Measurements from ENCODE around the gene DALRD3. TPM values are rescaled to one million over a fixed set of nuclear protein-coding genes. Genes with fewer than 3 reads are reported as not detected.

The DALRD3 gene
- total and polyA plus RNA-seq, 4 donors, result 7.9 to 10.6 (median 9.3) TPM

DNA sequence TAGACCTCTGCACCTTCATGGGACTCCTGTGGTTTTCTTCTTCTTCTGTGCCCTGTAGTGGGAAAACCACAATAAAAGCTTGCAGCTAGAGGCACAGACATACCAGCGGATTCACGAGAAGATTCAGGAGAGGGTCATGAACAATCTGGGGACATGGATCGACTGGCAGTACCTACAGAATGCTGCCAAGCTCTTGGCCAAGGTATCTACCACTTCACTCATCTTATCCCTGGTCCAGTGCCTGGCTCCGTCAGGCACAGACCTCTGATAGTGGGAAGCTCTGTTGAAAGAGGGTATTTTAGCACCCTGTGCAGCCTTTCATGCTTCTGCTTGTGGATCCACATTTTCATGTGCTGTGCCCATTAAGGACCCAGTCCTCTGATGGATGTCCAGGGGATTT lies 38.1 kb downstream of the DALRD3 start:
- no peak for DNase-seq (ENCODE audit: low spot score)
- WGBS, result 93% methylated on average over 4 of the region's 4 CpGs
- H3K27ac ChIP-seq (ENCODE audit: low read depth in 1 of 2, low read length in 2 of 2), result no peak overlapping the region

DNA sequence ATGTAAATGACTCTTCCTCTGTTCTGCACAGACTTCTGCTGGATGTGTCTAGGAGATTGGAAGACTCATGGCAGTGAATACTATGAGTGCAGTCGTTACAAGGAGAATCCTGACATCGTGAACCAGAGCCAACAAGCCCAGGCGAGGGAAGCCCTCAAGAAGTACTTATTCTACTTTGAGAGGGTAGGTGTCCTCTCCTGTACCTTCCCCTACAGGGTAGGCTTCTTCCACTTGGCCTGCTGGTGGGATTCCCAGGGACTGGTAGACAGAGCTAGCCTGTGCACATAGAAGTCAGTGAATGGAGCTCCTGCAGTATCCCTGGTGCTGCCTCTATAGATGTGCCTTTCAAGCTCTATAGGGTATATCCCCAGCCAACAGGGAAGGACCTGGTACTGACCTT lies 38.9 kb downstream of the DALRD3 start:
- H3K27ac ChIP-seq (ENCODE audit: low read depth in 1 of 2, low read length in 2 of 2), result no peak overlapping the region
- H3K4me3 ChIP-seq (ENCODE audit: low read depth in 1 of 3, low read length in 3 of 3), result no peak overlapping the region
- peaks cover 29 to 80% (median 65%) of the 10 kb centered on the region in 4 donors for H3K36me3 ChIP-seq (ENCODE audit: control insufficient read depth in 4 of 4, insufficient read depth in 3 of 4, low read depth in 1 of 4, low read length in 3 of 4)
- DNase-seq (ENCODE audit: low spot score), result no peak
- 96% methylated on average over 3 of the region's 3 CpGs for WGBS
- H3K9me3 ChIP-seq (ENCODE audit: control insufficient read depth in 4 of 4, low read length in 3 of 4), result no peaks in the 10 kb centered on the region
- no peaks in the 10 kb centered on the region for H3K27me3 ChIP-seq (ENCODE audit: control insufficient read depth in 4 of 4, insufficient read depth in 4 of 4, low read length in 3 of 4)
- H3K4me1 ChIP-seq (ENCODE audit: control insufficient read depth in 4 of 4, insufficient read depth in 4 of 4, low read length in 3 of 4), result no peaks in the 10 kb centered on the region
- H3K9ac ChIP-seq (ENCODE audit: low read depth in 1 of 2, low read length in 2 of 2), result no peak overlapping the region
- TF ChIP-seq, protein P1, sequence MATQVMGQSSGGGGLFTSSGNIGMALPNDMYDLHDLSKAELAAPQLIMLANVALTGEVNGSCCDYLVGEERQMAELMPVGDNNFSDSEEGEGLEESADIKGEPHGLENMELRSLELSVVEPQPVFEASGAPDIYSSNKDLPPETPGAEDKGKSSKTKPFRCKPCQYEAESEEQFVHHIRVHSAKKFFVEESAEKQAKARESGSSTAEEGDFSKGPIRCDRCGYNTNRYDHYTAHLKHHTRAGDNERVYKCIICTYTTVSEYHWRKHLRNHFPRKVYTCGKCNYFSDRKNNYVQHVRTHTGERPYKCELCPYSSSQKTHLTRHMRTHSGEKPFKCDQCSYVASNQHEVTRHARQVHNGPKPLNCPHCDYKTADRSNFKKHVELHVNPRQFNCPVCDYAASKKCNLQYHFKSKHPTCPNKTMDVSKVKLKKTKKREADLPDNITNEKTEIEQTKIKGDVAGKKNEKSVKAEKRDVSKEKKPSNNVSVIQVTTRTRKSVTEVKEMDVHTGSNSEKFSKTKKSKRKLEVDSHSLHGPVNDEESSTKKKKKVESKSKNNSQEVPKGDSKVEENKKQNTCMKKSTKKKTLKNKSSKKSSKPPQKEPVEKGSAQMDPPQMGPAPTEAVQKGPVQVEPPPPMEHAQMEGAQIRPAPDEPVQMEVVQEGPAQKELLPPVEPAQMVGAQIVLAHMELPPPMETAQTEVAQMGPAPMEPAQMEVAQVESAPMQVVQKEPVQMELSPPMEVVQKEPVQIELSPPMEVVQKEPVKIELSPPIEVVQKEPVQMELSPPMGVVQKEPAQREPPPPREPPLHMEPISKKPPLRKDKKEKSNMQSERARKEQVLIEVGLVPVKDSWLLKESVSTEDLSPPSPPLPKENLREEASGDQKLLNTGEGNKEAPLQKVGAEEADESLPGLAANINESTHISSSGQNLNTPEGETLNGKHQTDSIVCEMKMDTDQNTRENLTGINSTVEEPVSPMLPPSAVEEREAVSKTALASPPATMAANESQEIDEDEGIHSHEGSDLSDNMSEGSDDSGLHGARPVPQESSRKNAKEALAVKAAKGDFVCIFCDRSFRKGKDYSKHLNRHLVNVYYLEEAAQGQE (IDR thresholded peaks at IDR 0.05), result no peak
- TF ChIP-seq FOXA1 (IDR thresholded peaks at IDR 0.05), result no peak
- TF ChIP-seq JUND (IDR thresholded peaks at IDR 0.05), result no peak
- TF ChIP-seq, protein P2, sequence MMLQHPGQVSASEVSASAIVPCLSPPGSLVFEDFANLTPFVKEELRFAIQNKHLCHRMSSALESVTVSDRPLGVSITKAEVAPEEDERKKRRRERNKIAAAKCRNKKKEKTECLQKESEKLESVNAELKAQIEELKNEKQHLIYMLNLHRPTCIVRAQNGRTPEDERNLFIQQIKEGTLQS (IDR thresholded peaks at IDR 0.05), result no peak

More for the DNA sequence above, 38.1 kb downstream of the DALRD3 start:
- no peak overlapping the region for H3K9ac ChIP-seq (ENCODE audit: low read depth in 1 of 2, low read length in 2 of 2)
- H3K4me1 ChIP-seq (ENCODE audit: control insufficient read depth in 4 of 4, insufficient read depth in 4 of 4, low read length in 3 of 4), result no peaks in the 10 kb centered on the region
- no peaks in the 10 kb centered on the region for H3K27me3 ChIP-seq (ENCODE audit: control insufficient read depth in 4 of 4, insufficient read depth in 4 of 4, low read length in 3 of 4)
- no peak overlapping the region for H3K4me3 ChIP-seq (ENCODE audit: low read depth in 1 of 3, low read length in 3 of 3)
- peaks cover 24 to 79% (median 63%) of the 10 kb centered on the region in 4 donors for H3K36me3 ChIP-seq (ENCODE audit: control insufficient read depth in 4 of 4, insufficient read depth in 3 of 4, low read depth in 1 of 4, low read length in 3 of 4)
- TF ChIP-seq, protein P3, sequence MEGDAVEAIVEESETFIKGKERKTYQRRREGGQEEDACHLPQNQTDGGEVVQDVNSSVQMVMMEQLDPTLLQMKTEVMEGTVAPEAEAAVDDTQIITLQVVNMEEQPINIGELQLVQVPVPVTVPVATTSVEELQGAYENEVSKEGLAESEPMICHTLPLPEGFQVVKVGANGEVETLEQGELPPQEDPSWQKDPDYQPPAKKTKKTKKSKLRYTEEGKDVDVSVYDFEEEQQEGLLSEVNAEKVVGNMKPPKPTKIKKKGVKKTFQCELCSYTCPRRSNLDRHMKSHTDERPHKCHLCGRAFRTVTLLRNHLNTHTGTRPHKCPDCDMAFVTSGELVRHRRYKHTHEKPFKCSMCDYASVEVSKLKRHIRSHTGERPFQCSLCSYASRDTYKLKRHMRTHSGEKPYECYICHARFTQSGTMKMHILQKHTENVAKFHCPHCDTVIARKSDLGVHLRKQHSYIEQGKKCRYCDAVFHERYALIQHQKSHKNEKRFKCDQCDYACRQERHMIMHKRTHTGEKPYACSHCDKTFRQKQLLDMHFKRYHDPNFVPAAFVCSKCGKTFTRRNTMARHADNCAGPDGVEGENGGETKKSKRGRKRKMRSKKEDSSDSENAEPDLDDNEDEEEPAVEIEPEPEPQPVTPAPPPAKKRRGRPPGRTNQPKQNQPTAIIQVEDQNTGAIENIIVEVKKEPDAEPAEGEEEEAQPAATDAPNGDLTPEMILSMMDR (IDR thresholded peaks at IDR 0.05; ENCODE audit: low read depth, low read length, missing input control), result no peak
- no peak for TF ChIP-seq FOXA1 (IDR thresholded peaks at IDR 0.05)
- TF ChIP-seq JUND (IDR thresholded peaks at IDR 0.05), result no peak
- no peak for TF ChIP-seq SP1 (IDR thresholded peaks at IDR 0.05)
- TF ChIP-seq HNF4A (conservative IDR thresholded peaks at IDR 0.05), result no peak
- TF ChIP-seq FOXA2 (IDR thresholded peaks at IDR 0.05), result no peak
- no peak for TF ChIP-seq EGR1 (IDR thresholded peaks at IDR 0.05; ENCODE audit: low read depth in 2 of 2)
- TF ChIP-seq, protein P4, sequence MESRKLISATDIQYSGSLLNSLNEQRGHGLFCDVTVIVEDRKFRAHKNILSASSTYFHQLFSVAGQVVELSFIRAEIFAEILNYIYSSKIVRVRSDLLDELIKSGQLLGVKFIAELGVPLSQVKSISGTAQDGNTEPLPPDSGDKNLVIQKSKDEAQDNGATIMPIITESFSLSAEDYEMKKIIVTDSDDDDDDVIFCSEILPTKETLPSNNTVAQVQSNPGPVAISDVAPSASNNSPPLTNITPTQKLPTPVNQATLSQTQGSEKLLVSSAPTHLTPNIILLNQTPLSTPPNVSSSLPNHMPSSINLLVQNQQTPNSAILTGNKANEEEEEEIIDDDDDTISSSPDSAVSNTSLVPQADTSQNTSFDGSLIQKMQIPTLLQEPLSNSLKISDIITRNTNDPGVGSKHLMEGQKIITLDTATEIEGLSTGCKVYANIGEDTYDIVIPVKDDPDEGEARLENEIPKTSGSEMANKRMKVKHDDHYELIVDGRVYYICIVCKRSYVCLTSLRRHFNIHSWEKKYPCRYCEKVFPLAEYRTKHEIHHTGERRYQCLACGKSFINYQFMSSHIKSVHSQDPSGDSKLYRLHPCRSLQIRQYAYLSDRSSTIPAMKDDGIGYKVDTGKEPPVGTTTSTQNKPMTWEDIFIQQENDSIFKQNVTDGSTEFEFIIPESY (IDR thresholded peaks at IDR 0.05), result no peak
- TF ChIP-seq RAD21 (IDR thresholded peaks at IDR 0.05), result no peak
- TF ChIP-seq, protein P1 (IDR thresholded peaks at IDR 0.05), result no peak
- TF ChIP-seq HNF4G (IDR thresholded peaks at IDR 0.05), result no peak
- TF ChIP-seq, protein P2 (IDR thresholded peaks at IDR 0.05), result no peak
- TF ChIP-seq, protein P5, sequence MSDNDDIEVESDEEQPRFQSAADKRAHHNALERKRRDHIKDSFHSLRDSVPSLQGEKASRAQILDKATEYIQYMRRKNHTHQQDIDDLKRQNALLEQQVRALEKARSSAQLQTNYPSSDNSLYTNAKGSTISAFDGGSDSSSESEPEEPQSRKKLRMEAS (IDR thresholded peaks at IDR 0.05), result no peak
- no peak for TF ChIP-seq YY1 (IDR thresholded peaks at IDR 0.05)
- no peak for TF ChIP-seq GABPA (IDR thresholded peaks at IDR 0.05 in 1 of 2, conservative IDR thresholded peaks at IDR 0.05 in 1 of 2)
- TF ChIP-seq TAF1 (conservative IDR thresholded peaks at IDR 0.05), result no peak
- no peak for TF ChIP-seq NR2F2 (IDR thresholded peaks at IDR 0.05)
- no peaks in the 10 kb centered on the region for H3K9me3 ChIP-seq (ENCODE audit: control insufficient read depth in 4 of 4, low read length in 3 of 4)

Data from liver (tissue), 9 donors.